ENCODE measurements around the gene BDH1. TPM values are rescaled to one million over a fixed set of nuclear protein-coding genes. Genes with fewer than 3 reads are reported as not detected.
A peak's percentile ranks its signal among the peaks of the same experiment; 100 is the strongest.
"Not testable (repeated sequence)": the region's sequence is repeated elsewhere in the genome, so short reads cannot be mapped to it uniquely, and the experiment has no call there.

Gene BDH1
- total and polyA plus RNA-seq, 2 of the 13 experiments (the other 11 are each of a cell fraction or from before 2014, with no cell fraction given) = 21.2 to 71.9 TPM

- TF ChIP-seq ZBTB25 (CRISPR knock-in tag; IDR thresholded peaks at IDR 0.05) (no peak), SMAD1 (CRISPR knock-in tag; IDR thresholded peaks at IDR 0.05; ENCODE audit: borderline replicate concordance, low read depth) (no peak), IRF2 (CRISPR knock-in tag; IDR thresholded peaks at IDR 0.05) (no peak), IRX3 (CRISPR knock-in tag; IDR thresholded peaks at IDR 0.05; ENCODE audit: borderline replicate concordance, low read depth) (no peak), ZBTB46 (CRISPR knock-in tag; IDR thresholded peaks at IDR 0.05; ENCODE audit: borderline replicate concordance) (no peak), ZNF326 (CRISPR knock-in tag; IDR thresholded peaks at IDR 0.05; ENCODE audit: borderline replicate concordance) (no peak), HNF4A (CRISPR knock-in tag; IDR thresholded peaks at IDR 0.05) (peak; percentile 52), STAT5B (CRISPR knock-in tag; IDR thresholded peaks at IDR 0.05) (no peak)
Observed at GRCh38 chr3:197478746-197479668, 76.8 kb downstream of the BDH1 start (continued).

GRCh38 chr3:197477816-197478215 is 78.0 kb downstream of the BDH1 start:
- POLR2A ChIA-PET; BruUV-seq (replicated peaks); ATAC-seq: not testable (repeated sequence)

More at GRCh38 chr3:197477816-197478215, 78.0 kb downstream of the BDH1 start:
- in situ Hi-C loops (cut with HindIII; ENCODE audit: extremely low pct_ligation_motif_present, low pct_unique_long_range_greater_than_20kb); H3K4me3 ChIP-seq (replicated peaks in 1 of 3; ENCODE audit: insufficient read depth in 1 of 3, low read depth in 2 of 3, low read length in 3 of 3); H3K9me3 ChIP-seq (ENCODE audit: low read length); CTCF ChIA-PET (ENCODE audit: low intra/inter-chr PET ratio, low total read pairs); H3K27ac ChIP-seq (ENCODE audit: extremely low read length, insufficient read depth, low read length); H2AFZ ChIP-seq (ENCODE audit: low read length); H3K27me3 ChIP-seq (ENCODE audit: control insufficient read depth in 1 of 2, insufficient read depth in 2 of 2, low read length in 2 of 2); H3K36me3 ChIP-seq (replicated peaks in 1 of 2; ENCODE audit: control insufficient read depth in 1 of 2, insufficient read depth in 2 of 2, low read length in 2 of 2); intact Hi-C loops (cut with micrococcal nuclease; ENCODE audit: unreplicated experiment); H3K4me2 ChIP-seq (ENCODE audit: low read depth, low read length); H3K9ac ChIP-seq (ENCODE audit: insufficient read depth, low read depth, low read length); DNase-seq (ENCODE audit: low spot score); H3K79me2 ChIP-seq (ENCODE audit: insufficient read depth, low read length); H4K20me1 ChIP-seq (ENCODE audit: insufficient read depth, low read length): not testable (repeated sequence)
- 81% methylated on average over 7 of the region's 7 CpGs for WGBS (ENCODE audit: low lambda C conversion rate)
- peaks cover 26% of the 10 kb centered on the region for H3K4me1 ChIP-seq (ENCODE audit: insufficient read depth, low read length)
- FAIRE-seq = peak; percentile 18
